GM12892 (cell line): ENCODE measurements around the gene KIRREL1.

Source experiments
- POLR2A ChIP-seq: IDR thresholded peaks from 2 replicates; pipeline ENCODE4 v1.6.1; 2011; ENCODE audit warnings: low read depth, low read length, control low read depth
- POLR2AphosphoS5 ChIP-seq: IDR thresholded peaks from 2 replicates; pipeline ENCODE4 v1.6.1; 2011; ENCODE audit warnings: low read depth, low read length, control low read depth
- TAF1 ChIP-seq: IDR thresholded peaks from 2 replicates; pipeline ENCODE4 v1.6.1; 2011; ENCODE audit warnings: low read depth, mild to moderate bottlenecking, control low read depth, low read length, borderline replicate concordance

DNA sequence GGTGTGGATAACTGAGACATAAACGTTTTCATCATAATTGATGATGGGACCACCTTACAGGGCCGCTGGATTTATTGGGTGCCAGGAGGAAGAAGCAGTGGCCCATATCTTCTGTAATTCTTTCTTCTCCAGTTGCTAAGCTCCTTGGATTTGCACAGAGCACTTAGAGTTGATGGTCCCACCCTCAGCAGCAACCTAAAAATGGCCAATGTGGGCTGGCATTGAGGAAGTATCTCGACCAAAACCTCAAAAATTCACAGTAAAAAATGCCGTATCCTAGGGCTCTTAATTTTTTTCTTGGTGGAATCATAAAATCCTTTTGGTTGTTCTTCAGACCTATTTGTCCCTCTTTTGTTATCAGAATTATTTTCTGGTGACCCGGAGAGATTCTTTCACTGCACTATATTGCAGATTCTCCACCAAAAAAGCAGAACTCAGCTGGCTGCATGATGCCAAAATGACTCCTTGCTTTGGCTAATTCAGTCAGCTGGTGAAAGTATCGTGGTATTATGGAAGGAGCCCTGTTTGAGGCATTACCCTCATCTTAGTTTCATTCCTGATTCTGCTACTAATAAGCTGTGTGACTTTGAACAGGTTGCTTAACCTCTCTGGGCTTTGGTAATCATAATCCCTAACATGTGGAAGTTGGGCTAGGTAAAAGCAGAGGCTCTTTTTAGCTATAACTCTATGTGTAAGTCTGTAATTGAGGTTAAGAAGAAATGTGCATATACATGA is 27.6 kb downstream of the KIRREL1 start:
- TF ChIP-seq POLR2A (no peak), POLR2AphosphoS5 (no peak), TAF1 (no peak)
